ENCODE measurements around the gene LCN15.
A peak's percentile ranks its signal among the peaks of the same experiment; 100 is the strongest.

Gene LCN15

DNA sequence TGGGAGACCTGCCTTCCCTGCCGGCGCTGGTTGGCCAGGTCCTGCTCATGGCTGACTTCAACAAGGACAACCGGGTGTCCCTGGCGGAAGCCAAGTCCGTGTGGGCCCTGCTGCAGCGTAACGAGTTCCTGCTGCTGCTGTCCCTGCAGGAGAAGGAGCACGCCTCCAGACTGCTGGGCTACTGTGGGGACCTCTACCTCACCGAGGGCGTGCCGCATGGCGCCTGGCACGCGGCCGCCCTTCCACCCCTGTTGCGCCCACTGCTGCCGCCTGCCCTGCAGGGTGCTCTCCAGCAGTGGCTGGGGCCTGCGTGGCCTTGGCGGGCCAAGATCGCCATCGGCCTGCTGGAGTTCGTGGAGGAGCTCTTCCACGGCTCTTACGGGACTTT, 41.4 kb downstream of the LCN15 start:
- no peak overlapping the region for H3K18ac ChIP-seq (ENCODE audit: low read depth in 1 of 2, low read length in 2 of 2)
- no peak overlapping the region for H2BK5ac ChIP-seq (ENCODE audit: low read depth, low read length, poor library complexity, severe bottlenecking)
- no peak for DNase-seq
- H3K79me1 ChIP-seq (replicated peaks; ENCODE audit: low read length, poor library complexity, severe bottlenecking) = peaks cover 10% of the 10 kb centered on the region
- no peak overlapping the region for H4K91ac ChIP-seq (ENCODE audit: low read length)
- H3K14ac ChIP-seq (ENCODE audit: low read length in 2 of 2) = no peak overlapping the region
- no peak overlapping the region for H3K9ac ChIP-seq (ENCODE audit: low read length)
- no peaks in the 10 kb centered on the region for H3K9me3 ChIP-seq (ENCODE audit: control insufficient read depth, low read length)
- H3K27me3 ChIP-seq (ENCODE audit: control insufficient read depth in 1 of 2, insufficient read depth in 1 of 2, low read length in 2 of 2) = peaks cover 0 to 8% of the 10 kb centered on the region in 2 experiments
- WGBS = 92% methylated on average over 24 of the region's 24 CpGs
- H2AFZ ChIP-seq (ENCODE audit: low read depth, low read length) = no peak overlapping the region
- peaks cover 50 to 63% of the 10 kb centered on the region in 2 experiments for H3K36me3 ChIP-seq (ENCODE audit: control insufficient read depth in 1 of 2, insufficient read depth in 2 of 2, low read depth in 1 of 2, low read length in 2 of 2)
- H2BK12ac ChIP-seq (ENCODE audit: low read length in 2 of 2) = no peak overlapping the region
- no peak overlapping the region for H3K23ac ChIP-seq (ENCODE audit: low read length in 2 of 2)
- no peak overlapping the region for H3K27ac ChIP-seq (ENCODE audit: low read length, poor library complexity, severe bottlenecking)
- H3K4ac ChIP-seq (ENCODE audit: low read depth in 1 of 2, low read length in 2 of 2) = no peak overlapping the region
- H2AK5ac ChIP-seq (ENCODE audit: low read length, severe bottlenecking) = no peak overlapping the region
- H3K4me3 ChIP-seq (ENCODE audit: insufficient read depth in 1 of 2, low read depth in 1 of 2, low read length in 2 of 2) = no peak overlapping the region
- peaks cover 52% of the 10 kb centered on the region for H3K4me1 ChIP-seq (ENCODE audit: control insufficient read depth, insufficient read depth, low read depth, low read length)
- H2BK120ac ChIP-seq (ENCODE audit: low read depth, low read length) = no peak overlapping the region
- no peak overlapping the region for H3K4me2 ChIP-seq (ENCODE audit: low read length, poor library complexity, severe bottlenecking)
- no peak overlapping the region for H2BK15ac ChIP-seq (ENCODE audit: low read depth, poor library complexity, severe bottlenecking)
- no peak overlapping the region for H4K8ac ChIP-seq (ENCODE audit: low read length)

DNA sequence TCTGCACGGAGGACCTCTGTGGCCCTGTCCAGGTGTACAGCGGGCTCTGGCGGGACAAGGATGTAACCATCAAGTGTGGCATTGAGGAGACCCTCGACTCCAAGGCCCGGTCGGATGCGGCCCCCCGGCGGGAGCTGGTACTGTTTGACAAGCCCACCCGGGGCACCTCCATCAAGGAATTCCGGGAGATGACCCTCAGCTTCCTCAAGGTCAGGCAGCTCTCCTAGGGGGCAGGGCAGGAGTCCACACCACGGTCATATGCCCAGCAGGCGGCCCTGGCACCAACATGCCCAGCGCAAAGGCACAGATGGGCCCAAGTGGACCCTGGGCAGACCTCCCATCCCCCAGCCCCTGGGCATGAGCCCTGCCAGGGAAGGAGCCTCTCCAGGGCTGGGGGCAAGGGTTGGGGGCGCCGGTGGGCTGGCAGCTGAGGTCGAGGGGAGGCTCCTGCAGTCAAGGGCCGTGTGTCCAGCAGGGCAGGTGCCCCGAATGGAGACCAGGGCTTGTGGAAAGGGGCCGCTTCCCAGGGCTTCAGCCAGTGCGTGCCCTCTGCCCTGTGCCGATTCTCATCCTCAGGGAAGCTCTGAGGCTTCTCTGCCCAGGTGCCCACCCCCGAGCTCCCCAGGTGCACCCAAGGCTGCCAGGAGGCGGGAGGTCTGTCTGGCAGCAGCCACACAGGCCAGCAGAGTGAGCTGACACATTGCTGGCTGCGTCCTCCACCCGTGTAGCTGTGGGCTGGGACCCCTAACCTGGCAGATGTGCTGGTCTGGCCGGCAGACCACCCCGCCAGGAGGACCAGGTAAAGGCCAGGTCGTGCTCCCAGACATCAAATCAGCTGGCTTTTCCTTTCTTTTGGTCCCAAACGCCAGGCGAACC, 42.0 kb downstream of the LCN15 start:
- Histone ChIP-seq H4K8ac (ENCODE audit: low read length) (no peak overlapping the region), H2BK12ac (ENCODE audit: low read length in 2 of 2) (no peak overlapping the region), H3K27ac (ENCODE audit: low read length, poor library complexity, severe bottlenecking) (no peak overlapping the region), H3K14ac (ENCODE audit: low read length in 2 of 2) (no peak overlapping the region), H3K4me3 (ENCODE audit: insufficient read depth in 1 of 2, low read depth in 1 of 2, low read length in 2 of 2) (no peak overlapping the region), H3K4ac (ENCODE audit: low read depth in 1 of 2, low read length in 2 of 2) (no peak overlapping the region), H3K9me3 (ENCODE audit: control insufficient read depth, low read length) (no peaks in the 10 kb centered on the region), H3K27me3 (ENCODE audit: control insufficient read depth in 1 of 2, insufficient read depth in 1 of 2, low read length in 2 of 2) (peaks cover 0 to 8% of the 10 kb centered on the region in 2 experiments), H4K91ac (ENCODE audit: low read length) (no peak overlapping the region), H2BK5ac (ENCODE audit: low read depth, low read length, poor library complexity, severe bottlenecking) (no peak overlapping the region), H2BK15ac (ENCODE audit: low read depth, poor library complexity, severe bottlenecking) (no peak overlapping the region), H3K4me2 (ENCODE audit: low read length, poor library complexity, severe bottlenecking) (no peak overlapping the region), H2AFZ (ENCODE audit: low read depth, low read length) (no peak overlapping the region), H2BK120ac (ENCODE audit: low read depth, low read length) (no peak overlapping the region), H3K79me1 (replicated peaks; ENCODE audit: low read length, poor library complexity, severe bottlenecking) (peaks cover 10% of the 10 kb centered on the region), H3K9ac (ENCODE audit: low read length) (no peak overlapping the region), H3K18ac (ENCODE audit: low read depth in 1 of 2, low read length in 2 of 2) (no peak overlapping the region), H2AK5ac (ENCODE audit: low read length, severe bottlenecking) (no peak overlapping the region), H3K36me3 (ENCODE audit: control insufficient read depth in 1 of 2, insufficient read depth in 2 of 2, low read depth in 1 of 2, low read length in 2 of 2) (peaks cover 50 to 63% of the 10 kb centered on the region in 2 experiments), H3K4me1 (ENCODE audit: control insufficient read depth, insufficient read depth, low read depth, low read length) (peaks cover 52% of the 10 kb centered on the region), H3K23ac (ENCODE audit: low read length in 2 of 2) (no peak overlapping the region)
- DNase-seq = no peak
- WGBS = 90% methylated on average over 31 of the region's 31 CpGs

DNA sequence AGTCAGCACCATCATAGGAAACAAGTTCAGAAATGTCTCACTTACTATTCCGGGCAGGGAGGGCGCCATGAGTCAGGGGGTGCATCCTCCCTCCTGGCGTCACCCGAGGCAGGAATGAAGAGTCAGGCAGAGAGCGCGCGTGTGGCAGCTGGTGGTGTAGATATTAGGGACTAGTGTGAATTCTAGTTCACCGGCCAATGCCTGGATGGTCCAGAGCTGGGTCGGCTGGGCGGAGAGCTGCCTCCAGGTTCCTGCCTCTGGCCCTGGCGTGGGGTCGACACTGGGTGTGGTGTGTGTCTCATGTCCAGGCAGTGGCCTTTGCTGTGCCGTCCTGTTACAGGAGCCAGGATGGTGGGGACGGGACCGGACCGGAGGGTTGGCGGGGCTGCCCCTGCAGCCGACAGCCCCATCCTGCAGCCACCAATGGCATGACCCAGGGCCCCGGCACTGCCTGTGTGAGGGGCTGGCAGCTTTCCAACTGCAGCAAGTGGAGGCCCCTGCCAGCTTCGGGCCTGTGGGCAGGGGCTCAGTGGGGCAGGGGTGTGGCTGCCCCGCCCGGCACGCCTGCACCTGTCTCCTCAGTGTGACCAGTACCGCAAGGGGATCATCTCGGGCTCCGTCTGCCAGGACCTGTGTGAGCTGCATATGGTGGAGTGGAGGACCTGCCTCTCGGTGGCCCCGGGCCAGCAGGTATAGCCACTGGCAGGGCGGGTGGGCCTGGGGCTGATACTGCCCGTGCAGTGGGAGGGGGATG, 42.8 kb downstream of the LCN15 start:
- H2BK12ac ChIP-seq (ENCODE audit: low read length in 2 of 2) = no peak overlapping the region
- H2AFZ ChIP-seq (ENCODE audit: low read depth, low read length) = no peak overlapping the region
- H3K27me3 ChIP-seq (ENCODE audit: control insufficient read depth in 1 of 2, insufficient read depth in 1 of 2, low read length in 2 of 2) = peaks cover 0 to 10% of the 10 kb centered on the region in 2 experiments
- H4K91ac ChIP-seq (ENCODE audit: low read length) = no peak overlapping the region
- H3K14ac ChIP-seq (ENCODE audit: low read length in 2 of 2) = no peak overlapping the region
- H3K4ac ChIP-seq (ENCODE audit: low read depth in 1 of 2, low read length in 2 of 2) = no peak overlapping the region
- H3K9ac ChIP-seq (ENCODE audit: low read length) = peak overlapping the region; percentile 29
- H3K9me3 ChIP-seq (ENCODE audit: control insufficient read depth, low read length) = no peaks in the 10 kb centered on the region
- no peak overlapping the region for H3K18ac ChIP-seq (ENCODE audit: low read depth in 1 of 2, low read length in 2 of 2)
- H2AK5ac ChIP-seq (ENCODE audit: low read length, severe bottlenecking) = no peak overlapping the region
- H3K27ac ChIP-seq (ENCODE audit: low read length, poor library complexity, severe bottlenecking) = no peak overlapping the region
- WGBS = 82% methylated on average over 30 of the region's 30 CpGs
- H3K36me3 ChIP-seq (ENCODE audit: control insufficient read depth in 1 of 2, insufficient read depth in 2 of 2, low read depth in 1 of 2, low read length in 2 of 2) = peaks cover 46 to 59% of the 10 kb centered on the region in 2 experiments
- H3K4me2 ChIP-seq (ENCODE audit: low read length, poor library complexity, severe bottlenecking) = no peak overlapping the region
- no peak overlapping the region for H3K4me3 ChIP-seq (ENCODE audit: insufficient read depth in 1 of 2, low read depth in 1 of 2, low read length in 2 of 2)
- peaks cover 48% of the 10 kb centered on the region for H3K4me1 ChIP-seq (ENCODE audit: control insufficient read depth, insufficient read depth, low read depth, low read length)
- H3K23ac ChIP-seq (ENCODE audit: low read length in 2 of 2) = no peak overlapping the region
- H4K8ac ChIP-seq (ENCODE audit: low read length) = no peak overlapping the region
- no peak overlapping the region for H2BK15ac ChIP-seq (ENCODE audit: low read depth, poor library complexity, severe bottlenecking)
- DNase-seq = peak; percentile 55
- H2BK5ac ChIP-seq (ENCODE audit: low read depth, low read length, poor library complexity, severe bottlenecking) = no peak overlapping the region
- peaks cover 10% of the 10 kb centered on the region for H3K79me1 ChIP-seq (replicated peaks; ENCODE audit: low read length, poor library complexity, severe bottlenecking)
- H2BK120ac ChIP-seq (ENCODE audit: low read depth, low read length) = no peak overlapping the region

DNA sequence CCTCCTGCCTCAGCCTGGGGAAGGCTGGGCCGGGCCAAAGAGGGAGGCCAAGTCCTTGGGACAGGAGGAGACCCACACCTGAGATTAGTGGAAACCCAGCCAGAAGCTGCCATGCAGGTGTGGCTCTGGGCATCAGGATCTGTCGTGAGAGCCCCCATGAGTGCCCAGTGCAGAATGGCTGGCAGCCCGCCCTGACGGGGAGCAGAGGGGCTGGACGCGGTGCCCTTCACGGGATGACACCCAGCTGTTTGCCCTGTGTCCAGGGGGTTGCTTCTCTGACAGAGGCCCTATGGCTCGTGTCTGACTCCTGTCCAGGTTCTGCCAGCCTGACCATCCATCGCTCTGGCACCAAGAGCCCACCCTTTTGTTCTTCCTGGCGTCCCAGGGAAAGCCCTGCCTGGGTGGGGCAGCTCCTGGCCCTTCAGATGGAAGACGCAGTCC, 43.4 kb downstream of the LCN15 start:
- Histone ChIP-seq H4K91ac (ENCODE audit: low read length) (no peak overlapping the region), H3K4ac (ENCODE audit: low read depth in 1 of 2, low read length in 2 of 2) (no peak overlapping the region), H3K9ac (ENCODE audit: low read length) (peak overlapping the region; percentile 29), H3K27ac (ENCODE audit: low read length, poor library complexity, severe bottlenecking) (no peak overlapping the region), H3K23ac (ENCODE audit: low read length in 2 of 2) (no peak overlapping the region), H2BK5ac (ENCODE audit: low read depth, low read length, poor library complexity, severe bottlenecking) (no peak overlapping the region), H2AFZ (ENCODE audit: low read depth, low read length) (no peak overlapping the region), H2AK5ac (ENCODE audit: low read length, severe bottlenecking) (no peak overlapping the region), H3K14ac (ENCODE audit: low read length in 2 of 2) (no peak overlapping the region), H4K8ac (ENCODE audit: low read length) (no peak overlapping the region), H3K79me1 (replicated peaks; ENCODE audit: low read length, poor library complexity, severe bottlenecking) (peaks cover 10% of the 10 kb centered on the region), H3K18ac (ENCODE audit: low read depth in 1 of 2, low read length in 2 of 2) (no peak overlapping the region), H2BK15ac (ENCODE audit: low read depth, poor library complexity, severe bottlenecking) (no peak overlapping the region), H3K4me2 (ENCODE audit: low read length, poor library complexity, severe bottlenecking) (no peak overlapping the region), H3K36me3 (ENCODE audit: control insufficient read depth in 1 of 2, insufficient read depth in 2 of 2, low read depth in 1 of 2, low read length in 2 of 2) (peaks cover 40 to 53% of the 10 kb centered on the region in 2 experiments), H2BK12ac (ENCODE audit: low read length in 2 of 2) (no peak overlapping the region), H3K4me3 (ENCODE audit: insufficient read depth in 1 of 2, low read depth in 1 of 2, low read length in 2 of 2) (no peak overlapping the region), H3K4me1 (ENCODE audit: control insufficient read depth, insufficient read depth, low read depth, low read length) (peaks cover 42% of the 10 kb centered on the region), H3K9me3 (ENCODE audit: control insufficient read depth, low read length) (no peaks in the 10 kb centered on the region), H3K27me3 (ENCODE audit: control insufficient read depth in 1 of 2, insufficient read depth in 1 of 2, low read length in 2 of 2) (peaks cover 0 to 10% of the 10 kb centered on the region in 2 experiments), H2BK120ac (ENCODE audit: low read depth, low read length) (no peak overlapping the region)
- DNase-seq = no peak
- 85% methylated on average over 11 of the region's 11 CpGs for WGBS

Measured in mesenchymal stem cell (in vitro differentiated cells and primary cell).